ENCODE results near the gene C1QTNF8. TPM values are rescaled to one million over a fixed set of nuclear protein-coding genes. Genes with fewer than 3 reads are reported as not detected.

The C1QTNF8 gene
- total RNA-seq, 4 donors from 2014 or later: not detected

- Histone ChIP-seq H3K27me3 (no peaks in the 10 kb centered on the region), H3K36me3 (no peaks in the 10 kb centered on the region), H3K9me3 (no peaks in the 10 kb centered on the region), H3K4me1 (no peaks in the 10 kb centered on the region), H3K4me3 (no peak overlapping the region), H3K27ac (no peak overlapping the region)
- no peak for DNase-seq
- TF ChIP-seq POLR2A (IDR thresholded peaks at IDR 0.05): no peak
- TF ChIP-seq CTCF (IDR thresholded peaks at IDR 0.05): no peak
- intact Hi-C loops (cut with DNase I; ENCODE audit: low total_unique reads): no loop called here
Observed at GRCh38 chr16:1063728-1064127, 32.3 kb downstream of the C1QTNF8 start.

GRCh38 chr16:1062895-1063294 is 33.1 kb downstream of the C1QTNF8 start:
- H3K4me3 ChIP-seq: no peak overlapping the region
- intact Hi-C loops (cut with DNase I; ENCODE audit: low total_unique reads): no loop called here
- H3K9me3 ChIP-seq: peaks cover 0 to 5% of the 10 kb centered on the region in 2 donors
- no peaks in the 10 kb centered on the region for H3K36me3 ChIP-seq
- no peaks in the 10 kb centered on the region for H3K27me3 ChIP-seq
- TF ChIP-seq CTCF (IDR thresholded peaks at IDR 0.05): no peak
- no peak for TF ChIP-seq POLR2A (IDR thresholded peaks at IDR 0.05)
- no peaks in the 10 kb centered on the region for H3K4me1 ChIP-seq
- DNase-seq: no peak
- no peak overlapping the region for H3K27ac ChIP-seq

- Histone ChIP-seq H3K4me1 (no peaks in the 10 kb centered on the region), H3K9me3 (peaks cover 0 to 15% of the 10 kb centered on the region in 2 donors), H3K27me3 (no peaks in the 10 kb centered on the region), H3K36me3 (no peaks in the 10 kb centered on the region), H3K4me3 (no peak overlapping the region), H3K27ac (no peak overlapping the region)
- TF ChIP-seq CTCF (IDR thresholded peaks at IDR 0.05) (no peak), POLR2A (IDR thresholded peaks at IDR 0.05) (no peak)
- no peak for DNase-seq
- intact Hi-C loops (cut with DNase I; ENCODE audit: low total_unique reads): no loop called here
Observed at GRCh38 chr16:1061769-1062505, 34.1 kb downstream of the C1QTNF8 start.

GRCh38 chr16:1060416-1061340 is 35.4 kb downstream of the C1QTNF8 start:
- Histone ChIP-seq H3K4me3 (no peak overlapping the region), H3K27ac (no peak overlapping the region), H3K27me3 (no peaks in the 10 kb centered on the region), H3K9me3 (peaks cover 0 to 24% of the 10 kb centered on the region in 2 donors), H3K4me1 (no peaks in the 10 kb centered on the region), H3K36me3 (no peaks in the 10 kb centered on the region)
- TF ChIP-seq CTCF (IDR thresholded peaks at IDR 0.05): no peak
- TF ChIP-seq POLR2A (IDR thresholded peaks at IDR 0.05): no peak
- intact Hi-C loops (cut with DNase I; ENCODE audit: low total_unique reads): no loop called here
- no peak for DNase-seq

GRCh38 chr16:1059310-1059709 is 36.7 kb downstream of the C1QTNF8 start:
- Histone ChIP-seq H3K4me3 (no peak overlapping the region), H3K9me3 (peaks cover 0 to 24% of the 10 kb centered on the region in 2 donors), H3K36me3 (no peaks in the 10 kb centered on the region), H3K27me3 (no peaks in the 10 kb centered on the region), H3K27ac (no peak overlapping the region), H3K4me1 (no peaks in the 10 kb centered on the region)
- no peak for DNase-seq
- TF ChIP-seq POLR2A (IDR thresholded peaks at IDR 0.05) (no peak), CTCF (IDR thresholded peaks at IDR 0.05) (no peak)
- intact Hi-C loops (cut with DNase I; ENCODE audit: low total_unique reads): no loop called here
